Astrocyte of the spinal cord (primary cell): ENCODE results near the gene B4GALT6.

Experiments used
- DNase-seq: peaks from one replicate; pipeline ENCODE4 v3.0.0; 2011; ENCODE audit warnings: low read depth, low spot score
- H3K4me3 ChIP-seq: 2 replicates; pipeline ENCODE4 v1.5.1; 2011; ENCODE audit warnings: low read depth, mild to moderate bottlenecking, low read length, moderate library complexity
- in situ Hi-C: cut with HindIII; loops from 2 replicates; pipeline ENCODE4 v1.10.0; 2017; ENCODE audit warnings: low sequenced_read_pairs
- TF ChIP-seq, protein P1 (sequence below): IDR thresholded peaks from 2 replicates; pipeline ENCODE4 v1.5.1; 2012; ENCODE audit warnings: low read depth, mild to moderate bottlenecking, low read length, inconsistent platforms

The B4GALT6 gene

DNA sequence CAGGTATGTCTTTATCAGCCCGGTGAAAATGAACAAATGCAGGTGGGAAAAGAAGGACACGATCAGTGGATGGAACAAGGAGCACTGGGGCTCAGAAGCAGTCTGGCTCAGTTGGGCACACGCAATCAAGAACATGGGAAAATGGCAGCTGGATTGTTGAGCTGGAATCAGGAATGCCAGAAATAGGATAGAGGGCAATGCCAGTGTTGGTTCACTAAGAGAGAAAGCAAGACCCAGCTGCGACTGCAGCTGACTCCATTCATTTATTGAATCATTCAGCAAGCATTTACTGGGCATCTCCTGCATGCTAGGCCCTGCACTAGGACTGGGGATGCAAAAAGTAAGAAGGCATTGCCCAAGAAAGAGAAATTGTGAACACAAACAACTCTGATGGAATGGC lies 106.3 kb downstream of the B4GALT6 start:
- in situ Hi-C loops = no loop called here
- H3K4me3 ChIP-seq = no peak overlapping the region
- DNase-seq = no peak
- TF ChIP-seq, protein P1, sequence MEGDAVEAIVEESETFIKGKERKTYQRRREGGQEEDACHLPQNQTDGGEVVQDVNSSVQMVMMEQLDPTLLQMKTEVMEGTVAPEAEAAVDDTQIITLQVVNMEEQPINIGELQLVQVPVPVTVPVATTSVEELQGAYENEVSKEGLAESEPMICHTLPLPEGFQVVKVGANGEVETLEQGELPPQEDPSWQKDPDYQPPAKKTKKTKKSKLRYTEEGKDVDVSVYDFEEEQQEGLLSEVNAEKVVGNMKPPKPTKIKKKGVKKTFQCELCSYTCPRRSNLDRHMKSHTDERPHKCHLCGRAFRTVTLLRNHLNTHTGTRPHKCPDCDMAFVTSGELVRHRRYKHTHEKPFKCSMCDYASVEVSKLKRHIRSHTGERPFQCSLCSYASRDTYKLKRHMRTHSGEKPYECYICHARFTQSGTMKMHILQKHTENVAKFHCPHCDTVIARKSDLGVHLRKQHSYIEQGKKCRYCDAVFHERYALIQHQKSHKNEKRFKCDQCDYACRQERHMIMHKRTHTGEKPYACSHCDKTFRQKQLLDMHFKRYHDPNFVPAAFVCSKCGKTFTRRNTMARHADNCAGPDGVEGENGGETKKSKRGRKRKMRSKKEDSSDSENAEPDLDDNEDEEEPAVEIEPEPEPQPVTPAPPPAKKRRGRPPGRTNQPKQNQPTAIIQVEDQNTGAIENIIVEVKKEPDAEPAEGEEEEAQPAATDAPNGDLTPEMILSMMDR = no peak

DNA sequence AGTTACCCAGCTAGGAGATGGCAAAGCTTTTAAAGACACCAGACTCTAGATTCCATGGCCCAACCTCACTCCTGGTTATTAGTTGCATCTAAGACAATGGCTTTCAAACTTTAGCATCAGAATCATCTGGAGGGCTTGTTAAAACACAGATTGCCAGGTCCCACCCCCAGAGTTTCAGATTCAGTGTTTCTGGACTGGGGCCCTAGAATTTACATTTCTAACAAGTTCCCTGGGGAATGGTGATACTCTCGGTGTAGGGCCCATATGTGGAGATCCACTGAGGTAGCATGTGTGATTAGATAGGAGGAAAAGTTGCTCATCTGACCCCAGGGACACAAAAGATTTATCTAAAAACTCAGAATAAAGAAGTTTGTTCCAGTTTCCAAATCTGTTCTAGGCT lies 107.2 kb downstream of the B4GALT6 start:
- TF ChIP-seq, protein P1 = no peak
- in situ Hi-C loops = no loop called here
- no peak for DNase-seq
- no peak overlapping the region for H3K4me3 ChIP-seq

DNA sequence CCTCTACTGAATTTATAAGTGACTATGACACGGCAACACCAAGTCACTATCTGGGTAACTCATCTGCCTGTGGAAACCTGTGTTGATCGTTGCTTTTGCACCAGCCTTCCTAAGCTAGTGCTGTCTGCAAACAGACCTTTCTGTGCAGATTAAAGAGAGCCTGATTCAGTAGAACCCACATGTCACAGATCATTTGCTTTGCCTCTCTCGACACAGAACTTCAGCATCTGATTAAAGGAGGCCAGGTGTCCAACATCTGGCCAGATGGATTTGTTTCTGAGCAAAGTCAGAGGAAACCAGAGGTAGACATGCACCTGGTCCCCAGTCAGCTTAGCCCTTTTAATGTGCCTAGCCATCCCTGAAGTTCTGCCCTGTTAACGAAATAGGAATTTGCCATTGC lies 107.7 kb downstream of the B4GALT6 start:
- TF ChIP-seq, protein P1 = no peak
- in situ Hi-C loops = no loop called here
- no peak overlapping the region for H3K4me3 ChIP-seq
- no peak for DNase-seq

DNA sequence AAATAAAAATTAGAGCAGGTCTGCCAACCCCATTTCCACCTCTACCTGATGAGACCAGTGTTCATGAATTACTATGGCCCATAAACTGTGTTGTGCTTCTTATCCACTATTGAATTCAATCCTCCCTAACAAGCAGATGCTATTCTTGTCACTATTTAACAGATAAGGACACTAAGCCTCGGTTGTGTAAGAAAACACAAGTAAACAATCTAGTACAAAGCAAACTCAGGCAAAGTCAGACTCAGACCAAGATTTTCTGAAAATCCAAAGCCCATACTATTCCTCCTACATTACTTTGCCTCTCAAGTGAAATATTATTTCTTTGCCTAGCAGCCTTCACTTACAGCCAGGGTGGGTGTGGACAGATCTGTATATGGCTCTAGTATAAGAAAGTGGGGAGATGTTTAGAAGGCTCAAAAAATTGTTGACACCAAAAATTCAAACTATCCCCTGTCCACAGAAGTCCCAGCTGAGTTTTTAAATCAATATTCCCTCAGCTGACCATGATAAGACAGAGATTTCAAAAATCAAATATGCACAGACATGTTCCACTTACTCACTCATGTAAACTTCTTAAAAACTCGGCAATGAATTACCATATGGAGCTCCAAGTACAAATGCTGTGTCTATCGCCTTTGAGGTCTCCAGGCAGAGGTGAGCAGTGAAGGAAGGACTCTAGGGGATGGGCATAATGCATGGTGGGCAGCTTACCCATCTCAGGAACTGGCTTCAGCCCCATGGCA lies 108.7 kb downstream of the B4GALT6 start:
- H3K4me3 ChIP-seq = no peak overlapping the region
- TF ChIP-seq, protein P1 = no peak
- no peak for DNase-seq
- in situ Hi-C loops = no loop called here

DNA sequence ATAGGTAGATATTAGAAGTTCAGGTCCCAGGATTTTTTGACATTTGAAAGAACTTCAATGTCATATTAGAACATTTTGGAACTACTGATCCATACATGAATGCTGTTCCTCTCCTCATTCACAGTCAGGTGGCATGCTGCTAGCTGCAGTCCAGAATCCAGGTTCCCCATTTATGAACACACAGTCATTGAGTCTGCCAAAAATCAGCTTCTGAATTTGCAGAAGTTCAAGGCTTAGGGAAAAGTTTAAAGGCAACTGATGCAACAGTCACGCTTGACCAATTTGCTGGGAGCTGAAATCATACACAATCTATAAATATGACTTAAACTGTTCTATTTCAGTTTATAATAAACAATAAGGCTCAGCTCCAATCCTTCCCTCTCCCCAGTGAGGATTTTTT lies 110.0 kb downstream of the B4GALT6 start:
- in situ Hi-C loops = no loop called here

More for the DNA sequence above, 110.0 kb downstream of the B4GALT6 start:
- TF ChIP-seq, protein P1 = no peak
- no peak for DNase-seq
- no peak overlapping the region for H3K4me3 ChIP-seq
